ENCODE measurements around the gene C19orf81.

GRCh38 chr19:50694815-50695145, 45.5 kb downstream of the C19orf81 start:
- TF ChIP-seq, protein P1, sequence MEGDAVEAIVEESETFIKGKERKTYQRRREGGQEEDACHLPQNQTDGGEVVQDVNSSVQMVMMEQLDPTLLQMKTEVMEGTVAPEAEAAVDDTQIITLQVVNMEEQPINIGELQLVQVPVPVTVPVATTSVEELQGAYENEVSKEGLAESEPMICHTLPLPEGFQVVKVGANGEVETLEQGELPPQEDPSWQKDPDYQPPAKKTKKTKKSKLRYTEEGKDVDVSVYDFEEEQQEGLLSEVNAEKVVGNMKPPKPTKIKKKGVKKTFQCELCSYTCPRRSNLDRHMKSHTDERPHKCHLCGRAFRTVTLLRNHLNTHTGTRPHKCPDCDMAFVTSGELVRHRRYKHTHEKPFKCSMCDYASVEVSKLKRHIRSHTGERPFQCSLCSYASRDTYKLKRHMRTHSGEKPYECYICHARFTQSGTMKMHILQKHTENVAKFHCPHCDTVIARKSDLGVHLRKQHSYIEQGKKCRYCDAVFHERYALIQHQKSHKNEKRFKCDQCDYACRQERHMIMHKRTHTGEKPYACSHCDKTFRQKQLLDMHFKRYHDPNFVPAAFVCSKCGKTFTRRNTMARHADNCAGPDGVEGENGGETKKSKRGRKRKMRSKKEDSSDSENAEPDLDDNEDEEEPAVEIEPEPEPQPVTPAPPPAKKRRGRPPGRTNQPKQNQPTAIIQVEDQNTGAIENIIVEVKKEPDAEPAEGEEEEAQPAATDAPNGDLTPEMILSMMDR (IDR thresholded peaks at IDR 0.05) = no peak
- no peak for TF ChIP-seq POLR2A (IDR thresholded peaks at IDR 0.05)
- no peak for TF ChIP-seq POLR2AphosphoS5 (IDR thresholded peaks at IDR 0.05)
